ENCODE measurements around the gene SERPINA7. TPM values are rescaled to one million over a fixed set of nuclear protein-coding genes. Genes with fewer than 3 reads are reported as not detected.

Gene SERPINA7
- total RNA-seq, 3 donors from 2014 or later: not detected

GRCh38 chrX:106039920-106040319 lies 1.4 kb upstream of the SERPINA7 start:
- DNase-seq (peak in 1 of 3 donors; percentile 20), ATAC-seq (peak; percentile 64)
- TF ChIP-seq CTCF (IDR thresholded peaks at IDR 0.05): no peak

DNA sequence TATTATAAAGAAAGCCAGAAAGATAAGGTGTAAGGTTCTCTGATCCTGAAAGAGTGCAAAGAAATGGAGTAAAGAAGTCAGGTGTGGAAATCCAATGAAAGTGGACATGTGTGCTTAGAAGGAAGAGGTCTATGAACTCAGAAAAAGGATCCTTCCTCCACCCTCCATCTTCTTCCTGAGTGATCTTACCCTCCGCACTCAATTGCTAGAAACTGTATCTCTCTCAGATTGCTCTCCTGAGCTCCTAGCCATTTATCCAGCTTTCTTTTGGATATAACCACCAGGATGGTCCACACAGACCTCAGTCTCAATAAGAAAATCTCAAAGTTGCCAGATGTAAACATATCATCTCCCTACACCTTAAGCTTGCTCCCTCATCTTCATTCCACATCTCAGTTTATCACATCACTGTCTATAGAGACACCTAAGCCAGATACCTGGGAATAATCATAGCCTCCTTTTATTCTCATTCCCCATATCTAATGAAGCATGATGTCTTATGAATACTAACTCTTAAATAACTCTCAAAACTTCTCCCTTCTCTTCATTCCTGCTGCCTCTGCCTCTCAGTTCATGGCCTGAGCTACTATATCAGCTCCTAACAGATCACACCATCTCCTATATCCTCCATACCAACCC lies 573 bp downstream of the SERPINA7 start:
- Histone ChIP-seq H3K4me1 (ENCODE audit: low read depth) (no peaks in the 10 kb centered on the region), H3K36me3 (ENCODE audit: low read depth) (no peaks in the 10 kb centered on the region), H3K9me3 (no peaks in the 10 kb centered on the region), H3K4me3 (no peak overlapping the region)
- ATAC-seq (no peak), DNase-seq (no peak)
- TF ChIP-seq CTCF (IDR thresholded peaks at IDR 0.05): no peak
- intact Hi-C loops (cut with DNase I, micrococcal nuclease): no loop called here

More at GRCh38 chrX:106039920-106040319, 1.4 kb upstream of the SERPINA7 start:
- H3K4me1 ChIP-seq (ENCODE audit: low read depth): no peaks in the 10 kb centered on the region
- intact Hi-C loops (cut with DNase I, micrococcal nuclease): no loop called here
- no peaks in the 10 kb centered on the region for H3K36me3 ChIP-seq (ENCODE audit: low read depth)
- no peak overlapping the region for H3K4me3 ChIP-seq
- H3K9me3 ChIP-seq: no peaks in the 10 kb centered on the region

DNA sequence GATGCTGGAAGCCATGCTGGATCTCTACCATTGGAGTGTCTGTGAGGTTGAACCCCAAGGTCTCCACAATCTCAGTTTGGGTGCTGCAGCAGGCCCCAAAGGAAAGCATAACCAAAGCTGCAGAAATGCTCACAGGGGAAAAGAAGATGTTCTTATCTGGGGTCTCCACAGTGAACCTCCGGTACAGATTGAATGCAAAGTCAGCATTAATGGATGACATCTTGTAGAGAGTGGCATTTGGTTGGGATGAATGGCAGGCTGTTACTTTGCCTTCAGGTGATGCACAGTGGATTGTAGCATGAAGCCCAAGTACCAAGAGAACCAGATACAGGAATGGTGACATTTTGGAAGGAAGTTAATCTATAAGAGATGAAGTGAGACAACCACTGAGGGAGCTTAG lies 1.8 kb downstream of the SERPINA7 start:
- intact Hi-C loops (cut with DNase I, micrococcal nuclease): no loop called here
- Histone ChIP-seq H3K36me3 (ENCODE audit: low read depth) (no peaks in the 10 kb centered on the region), H3K9me3 (no peaks in the 10 kb centered on the region), H3K4me1 (ENCODE audit: low read depth) (no peaks in the 10 kb centered on the region), H3K4me3 (no peak overlapping the region)
- no peak for TF ChIP-seq CTCF (IDR thresholded peaks at IDR 0.05)
- no peak for ATAC-seq
- no peak for DNase-seq

DNA sequence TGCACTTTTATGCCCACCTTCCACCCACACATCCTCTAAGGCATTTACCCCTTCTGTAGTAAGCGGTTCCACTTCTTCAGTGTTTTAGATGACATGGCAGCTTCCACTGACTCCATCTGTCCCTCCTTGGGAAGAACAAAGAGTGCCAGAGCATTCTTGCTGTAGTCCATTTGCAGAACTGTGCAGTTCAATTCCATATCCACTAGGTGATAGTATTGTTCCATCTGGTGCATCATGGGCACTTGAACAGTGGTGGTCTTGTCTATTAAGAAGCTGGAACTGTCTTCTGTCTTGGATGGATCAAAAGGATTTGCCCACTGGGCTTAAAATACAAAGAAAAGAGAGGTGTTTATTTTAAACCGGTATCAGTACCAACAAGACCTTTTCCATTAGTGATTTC lies 3.5 kb downstream of the SERPINA7 start:
- intact Hi-C loops (cut with DNase I, micrococcal nuclease): no loop called here
- no peaks in the 10 kb centered on the region for H3K4me1 ChIP-seq (ENCODE audit: low read depth)
- ATAC-seq (no peak), DNase-seq (no peak)
- H3K9me3 ChIP-seq: no peaks in the 10 kb centered on the region
- H3K4me3 ChIP-seq: no peak overlapping the region
- no peak for TF ChIP-seq CTCF (IDR thresholded peaks at IDR 0.05)
- no peaks in the 10 kb centered on the region for H3K36me3 ChIP-seq (ENCODE audit: low read depth)

DNA sequence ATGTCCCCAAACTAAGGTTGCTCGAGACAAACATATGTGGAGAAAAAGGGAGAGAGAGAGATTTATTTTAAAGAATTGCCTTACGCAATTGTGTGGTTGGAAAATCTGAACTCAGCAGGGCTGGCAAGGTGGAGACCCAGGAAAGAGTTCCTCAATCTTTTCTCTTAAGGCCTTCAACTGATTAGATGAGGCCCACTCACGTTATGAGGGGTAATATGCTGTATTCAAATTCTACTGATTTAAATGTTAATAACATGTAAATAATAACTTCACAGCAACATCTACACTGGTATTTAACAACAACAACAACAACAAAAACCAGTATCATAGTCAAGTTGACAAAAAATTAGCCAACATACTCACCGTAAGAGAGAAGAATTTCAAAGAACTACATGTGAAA lies 14.6 kb downstream of the SERPINA7 start:
- no peak overlapping the region for H3K4me3 ChIP-seq
- H3K36me3 ChIP-seq (ENCODE audit: low read depth): no peaks in the 10 kb centered on the region
- TF ChIP-seq CTCF (IDR thresholded peaks at IDR 0.05): no peak
- no peak for DNase-seq
- no peaks in the 10 kb centered on the region for H3K4me1 ChIP-seq (ENCODE audit: low read depth)
- ATAC-seq: no peak
- no peaks in the 10 kb centered on the region for H3K9me3 ChIP-seq
- intact Hi-C loops (cut with DNase I, micrococcal nuclease): no loop called here

DNA sequence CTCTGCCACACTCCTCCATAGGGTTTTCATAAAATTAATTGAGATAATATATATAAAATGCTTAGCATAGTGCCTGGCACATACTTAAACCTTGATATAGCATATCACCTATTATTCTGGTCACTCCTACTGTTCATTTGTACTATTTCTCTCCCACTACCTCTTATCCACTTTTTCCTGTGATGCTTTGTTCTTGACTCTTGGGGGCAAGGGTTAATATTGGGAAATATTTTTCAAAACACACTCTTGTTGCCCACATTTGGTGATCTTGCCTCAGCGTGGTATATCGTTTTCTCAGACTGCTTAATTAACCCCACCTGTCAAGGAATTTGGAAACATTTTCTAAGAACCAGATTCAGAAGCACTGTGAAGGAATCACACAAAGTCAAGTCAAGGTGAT lies 16.3 kb downstream of the SERPINA7 start:
- no peak overlapping the region for H3K4me3 ChIP-seq
- DNase-seq (no peak), ATAC-seq (no peak)
- intact Hi-C loops (cut with DNase I, micrococcal nuclease): no loop called here
- no peaks in the 10 kb centered on the region for H3K36me3 ChIP-seq (ENCODE audit: low read depth)
- H3K4me1 ChIP-seq (ENCODE audit: low read depth): no peaks in the 10 kb centered on the region
- no peak for TF ChIP-seq CTCF (IDR thresholded peaks at IDR 0.05)
- H3K9me3 ChIP-seq: no peaks in the 10 kb centered on the region
